NOMO-1 treated with dmso at 0.1 percent for 144 hours (cell line): ENCODE measurements around the gene RXRG.

ENCODE experiments used
- DNase-seq: peaks from one replicate; lab custom pipeline; 2025; ENCODE audit not compliant: unreplicated experiment; lab: John Stamatoyannopoulos, UW

The RXRG gene

DNA sequence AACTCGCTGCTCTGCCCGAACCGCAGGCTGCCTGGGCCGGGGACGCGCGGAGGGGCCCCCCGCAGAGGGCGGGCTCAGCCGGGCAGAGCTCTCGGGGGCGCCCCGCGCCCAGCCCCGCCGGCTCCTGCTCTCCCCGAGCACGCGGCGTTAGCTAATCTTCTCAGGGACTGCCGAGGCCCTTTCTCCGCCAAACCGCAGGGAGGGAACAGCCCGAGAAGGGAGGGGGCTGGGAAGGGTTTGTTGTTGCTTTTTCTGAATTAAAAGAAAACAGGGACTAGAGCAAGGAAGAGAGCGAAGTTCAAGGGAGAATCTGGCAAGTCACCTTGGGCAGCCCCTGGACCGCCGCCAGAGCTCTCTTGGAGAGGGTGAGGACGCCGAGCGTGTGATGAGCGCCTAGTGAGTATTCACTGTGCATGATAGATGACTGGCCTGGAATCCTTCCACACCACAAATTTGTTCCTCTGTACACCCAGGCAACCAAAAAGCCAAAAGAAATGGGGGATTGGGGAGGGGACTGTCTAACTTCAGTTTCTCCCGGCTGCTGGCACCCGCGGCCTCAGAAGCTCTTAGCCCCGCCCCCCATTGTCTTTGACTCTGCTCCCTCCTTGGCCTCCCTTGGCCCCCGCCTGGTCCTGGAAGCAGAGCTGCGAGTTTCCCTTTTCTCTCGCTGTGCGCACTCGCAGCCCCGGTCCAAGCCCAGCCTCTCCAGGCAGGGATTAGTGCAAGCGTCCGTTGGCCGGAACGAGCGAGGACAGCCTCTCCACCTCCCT is 68.7 kb downstream of the RXRG start:
- peak; percentile 44 for DNase-seq

DNA sequence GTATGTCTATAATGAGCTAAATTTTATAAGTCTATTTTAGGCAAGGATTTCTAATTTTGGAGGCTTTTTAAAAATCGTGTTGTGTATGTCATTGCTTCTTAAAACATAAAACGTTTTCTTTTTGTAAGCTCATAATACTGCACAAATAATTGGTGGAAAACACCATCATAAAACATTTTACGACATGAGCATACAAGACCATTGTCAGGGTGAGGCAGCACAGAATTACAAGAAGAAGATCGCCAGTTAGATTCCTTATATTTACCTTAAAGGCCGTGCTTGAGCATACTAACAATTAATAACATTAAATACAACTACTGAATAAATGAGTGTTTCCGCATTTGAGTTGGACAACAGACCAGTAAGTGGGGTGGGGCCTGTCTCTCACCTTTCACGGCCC is 69.3 kb downstream of the RXRG start:
- DNase-seq: no peak

DNA sequence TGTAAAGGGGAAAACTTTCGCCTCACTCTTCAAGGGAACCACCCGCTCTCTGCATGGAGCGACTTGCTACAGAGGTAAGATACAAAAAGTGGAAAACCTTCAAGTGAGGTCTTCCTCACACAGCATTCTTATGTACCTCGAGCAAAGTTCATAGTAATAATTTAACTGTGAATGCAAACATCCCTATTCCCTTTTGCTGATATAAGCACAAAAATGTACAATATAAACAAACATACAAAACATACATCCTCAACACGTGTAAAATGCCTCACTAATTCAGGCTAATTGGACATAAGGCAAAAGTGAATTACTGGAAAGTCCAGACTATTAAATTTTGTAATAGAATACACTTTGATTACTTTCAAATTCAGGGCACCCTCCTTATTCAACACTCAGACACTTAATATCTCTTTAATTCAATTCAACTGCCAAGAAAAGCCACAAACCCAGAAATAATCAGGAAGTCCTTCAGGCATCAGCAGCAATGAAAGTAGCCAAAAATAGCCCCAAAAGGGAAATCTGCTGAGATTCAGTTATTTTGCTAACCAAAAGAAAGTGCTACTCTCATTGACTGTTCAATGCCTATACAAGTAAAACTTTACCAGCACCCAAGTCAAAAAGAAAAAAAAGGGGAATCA is 73.2 kb downstream of the RXRG start:
- DNase-seq: no peak

DNA sequence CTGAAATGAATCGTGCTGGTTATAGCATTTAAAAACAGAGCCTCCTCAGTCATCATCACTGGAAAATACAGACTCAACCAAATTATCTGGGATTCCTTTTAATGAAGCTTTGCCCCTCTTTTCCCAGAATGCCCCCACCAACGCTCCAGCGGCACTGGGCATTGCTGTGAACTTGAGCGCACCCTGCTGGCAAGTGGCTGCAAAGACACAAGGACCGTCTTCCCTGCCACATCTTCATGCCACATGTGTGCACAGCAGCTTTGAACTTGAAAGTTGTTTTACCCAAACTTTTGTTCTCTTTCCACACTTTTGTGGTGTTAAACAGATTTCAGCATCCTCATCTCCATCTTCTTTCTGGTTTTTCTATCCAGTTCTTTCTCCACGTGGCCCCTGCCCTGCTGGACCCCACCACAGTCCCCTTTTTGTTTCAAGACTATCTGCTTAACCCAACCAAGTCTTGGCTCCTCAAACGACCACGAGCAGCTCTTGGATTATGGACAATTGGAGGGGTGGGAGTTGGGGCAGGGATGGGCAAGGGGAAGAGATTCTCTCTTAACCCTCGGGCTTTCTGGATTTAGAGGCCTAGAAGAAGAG is 75.6 kb downstream of the RXRG start:
- no peak for DNase-seq

DNA sequence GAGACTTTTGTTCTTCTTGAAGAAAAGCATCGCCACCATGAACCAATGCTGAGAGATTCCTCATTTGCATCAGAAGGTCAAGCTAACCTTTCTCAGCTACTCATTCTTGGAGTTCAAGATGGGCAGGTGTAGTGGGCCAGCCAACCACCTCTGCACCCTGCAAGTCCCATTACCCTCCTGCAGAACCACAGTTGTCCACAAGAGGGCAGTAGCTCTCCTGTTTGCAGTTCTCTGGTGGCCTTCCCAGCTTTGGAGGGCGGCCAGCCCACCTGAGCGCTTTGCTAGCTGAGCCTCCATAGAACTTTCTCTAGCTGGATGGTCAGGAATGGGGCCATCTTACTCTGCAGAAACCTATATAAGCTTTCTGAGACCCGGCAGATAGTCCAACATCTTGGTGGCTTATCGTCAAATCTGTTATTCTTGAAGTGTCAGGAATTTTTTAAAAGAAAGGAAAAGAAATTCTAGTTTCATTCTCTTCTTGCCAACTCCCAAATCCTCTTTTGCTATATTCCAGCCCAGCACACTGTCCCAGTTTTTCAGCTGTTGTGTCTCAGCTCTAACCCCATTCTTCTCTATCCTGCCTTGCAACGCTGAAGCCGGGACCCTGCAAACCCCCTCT is 77.4 kb downstream of the RXRG start:
- peak; percentile 17 for DNase-seq

DNA sequence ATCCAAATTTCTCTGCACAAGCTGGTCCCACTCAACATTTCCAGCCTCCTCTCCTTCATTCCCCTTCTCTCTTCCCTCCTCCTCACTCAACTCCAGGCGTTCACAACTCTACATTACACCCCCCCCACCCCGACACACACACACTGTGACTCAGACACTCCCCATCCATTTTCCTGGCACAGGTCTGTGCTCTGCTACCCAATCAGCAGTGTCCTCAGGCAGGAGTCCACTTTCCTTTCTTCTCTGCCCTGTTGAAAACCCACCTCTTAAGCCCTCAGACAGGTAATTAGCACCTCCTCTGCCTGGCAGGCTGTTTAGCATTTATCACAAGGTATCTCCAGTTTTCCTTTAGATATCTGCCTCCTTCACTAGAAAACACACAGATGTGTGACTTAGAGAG is 79.6 kb downstream of the RXRG start:
- DNase-seq: no peak

DNA sequence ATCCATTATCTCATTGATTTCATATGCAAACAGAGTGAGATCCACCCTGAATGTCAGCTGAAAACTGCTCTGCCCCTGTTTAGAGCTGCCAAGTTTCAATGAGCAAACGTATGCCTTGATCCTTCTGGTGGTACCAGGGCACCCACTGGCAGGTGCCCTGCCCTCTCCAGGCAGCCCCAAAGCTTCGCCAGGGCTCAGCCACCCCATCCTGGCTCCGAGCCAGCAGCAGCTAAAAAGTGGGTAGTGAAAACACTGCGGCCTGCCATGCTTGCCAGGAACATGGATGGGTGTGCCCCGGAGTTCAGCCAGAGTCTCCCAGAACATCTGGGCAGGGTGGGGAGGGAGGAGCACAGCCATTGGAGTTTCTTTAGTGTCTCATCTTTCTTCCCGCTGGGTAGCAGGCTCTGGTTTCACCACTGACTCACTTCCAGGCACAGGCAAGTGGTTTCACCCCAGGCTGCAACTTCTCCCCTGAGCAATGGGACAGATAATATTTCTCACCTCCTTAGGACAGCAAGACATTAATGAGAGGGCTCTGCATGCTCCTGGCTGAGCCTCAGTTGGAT is 80.3 kb downstream of the RXRG start:
- DNase-seq: no peak

DNA sequence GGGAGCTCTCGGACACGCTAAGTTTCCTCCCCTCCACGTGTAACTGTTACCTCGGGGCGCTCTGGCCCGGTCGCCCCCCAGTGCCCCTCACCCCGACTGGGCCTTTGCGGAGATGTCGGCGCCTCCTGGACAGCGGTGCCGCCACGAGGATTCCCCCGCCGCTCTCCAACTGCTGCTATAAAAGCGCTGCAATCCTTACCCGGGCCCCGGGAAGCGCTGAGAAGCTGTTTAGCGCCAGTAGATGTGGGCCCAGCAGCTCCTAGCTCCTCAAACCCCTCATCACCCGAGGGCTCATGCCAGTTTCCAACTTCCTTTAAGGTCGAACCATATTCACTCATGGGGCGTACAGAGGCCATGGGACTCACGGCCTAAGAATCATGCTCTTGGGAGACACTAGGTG is 88.0 kb downstream of the RXRG start:
- DNase-seq: no peak

DNA sequence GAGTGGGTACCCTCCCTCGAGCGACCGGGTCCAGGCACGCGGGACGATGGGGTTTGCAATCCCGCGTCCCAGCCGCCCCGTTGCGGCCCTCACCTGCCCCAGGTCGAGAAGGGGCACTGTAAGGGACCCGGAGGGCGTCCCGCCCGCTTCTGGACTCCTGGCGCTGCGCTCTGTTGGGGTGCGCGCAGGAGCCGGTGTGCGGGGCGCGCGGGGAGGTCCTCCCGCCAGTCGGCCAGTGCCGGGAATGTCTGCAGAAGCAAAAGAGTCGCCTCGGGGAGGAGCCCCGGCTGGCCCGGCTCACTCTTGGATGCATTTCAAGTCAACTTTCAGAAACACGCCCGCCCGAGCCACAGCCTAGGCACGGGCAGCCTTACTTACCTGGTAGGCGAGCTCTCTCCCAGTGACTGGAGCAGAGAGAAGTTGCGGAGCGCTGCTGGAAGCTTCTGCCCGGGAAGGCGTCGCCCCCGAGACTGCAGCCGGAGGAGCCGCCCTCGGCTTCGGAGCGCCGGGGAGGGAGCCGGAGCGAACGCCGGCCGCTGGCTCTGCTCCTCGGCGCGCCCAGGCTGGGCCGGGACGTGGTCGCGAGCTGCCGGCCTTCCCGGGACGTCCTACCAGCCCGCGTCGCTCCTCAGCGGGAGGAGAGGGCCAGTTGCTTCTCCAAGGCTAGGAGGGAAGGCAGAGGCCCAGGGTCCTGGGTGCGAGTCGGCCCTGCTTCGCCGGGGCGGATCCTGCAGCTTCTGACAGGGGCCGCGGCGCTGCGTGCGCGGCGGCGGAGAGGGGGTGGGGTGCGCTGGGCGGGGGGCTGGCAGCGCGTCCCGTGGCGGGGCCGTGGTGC is 88.7 kb downstream of the RXRG start, which contains the start of gene LMX1A:
Gene LMX1A, minus strand, starts transcription at position 739 of the 835 bp plus-strand sequence. CDS start 1,156 bp downstream, outside the sequence.
- DNase-seq: no peak

DNA sequence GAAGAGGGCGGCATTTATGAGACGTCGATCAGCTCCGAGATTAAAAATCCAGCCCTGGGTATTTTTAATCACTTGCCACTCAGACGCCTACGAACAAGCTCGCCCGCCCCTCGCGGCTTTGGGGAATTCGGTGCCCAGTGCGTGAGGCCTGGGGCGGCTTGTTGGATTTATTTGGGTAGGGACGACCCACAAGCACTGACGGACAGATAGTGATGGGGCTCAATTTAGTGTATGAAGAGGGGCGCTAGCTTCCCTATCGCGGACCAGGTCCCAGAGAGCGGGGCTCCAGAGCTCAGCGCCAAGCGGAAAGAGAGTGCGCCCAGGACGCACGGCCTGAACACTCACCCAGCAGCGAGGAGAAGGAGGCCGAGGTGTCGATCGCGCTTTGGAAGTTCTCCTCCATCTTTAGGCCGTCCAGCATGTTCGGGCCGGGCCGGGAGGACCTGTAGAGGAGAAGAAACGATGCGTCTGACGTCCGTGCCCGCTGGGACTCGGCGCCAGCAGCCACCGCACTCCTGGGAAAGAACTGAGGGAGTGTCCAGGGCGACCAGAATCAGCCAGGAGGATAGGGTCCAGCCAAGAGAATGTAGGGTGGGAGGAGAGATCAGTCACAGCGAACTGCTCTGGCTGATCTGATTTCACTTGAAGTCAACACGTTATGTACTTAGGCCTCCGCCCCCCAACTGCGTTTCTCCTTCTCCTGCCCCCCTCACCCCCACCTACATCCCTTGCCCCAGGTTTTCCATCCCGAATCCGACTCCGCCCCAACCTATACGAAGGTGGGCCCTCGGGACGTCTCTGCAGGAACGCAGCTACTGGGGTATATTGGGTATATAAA is 89.6 kb downstream of the RXRG start:
- no peak for DNase-seq

DNA sequence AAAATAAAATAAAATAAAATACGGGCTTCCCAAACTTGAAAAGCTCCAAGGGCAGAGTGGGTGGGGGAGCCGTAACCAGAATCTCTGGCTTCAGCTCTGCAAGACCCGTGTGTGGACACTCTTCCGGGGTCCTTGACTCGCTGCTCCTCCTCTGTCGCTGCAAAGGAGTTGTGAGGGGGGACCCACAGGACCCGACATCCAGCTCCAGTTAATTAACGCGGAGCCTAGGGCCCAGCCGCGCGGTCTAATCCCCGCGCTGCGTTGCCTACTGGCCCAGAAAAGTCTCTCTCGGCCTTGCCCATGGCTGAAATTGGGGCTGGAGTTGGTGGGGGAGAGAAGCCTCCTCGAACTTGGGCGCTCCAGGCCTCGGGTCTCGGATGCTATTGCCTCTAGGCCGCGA is 90.2 kb downstream of the RXRG start:
- DNase-seq: no peak

DNA sequence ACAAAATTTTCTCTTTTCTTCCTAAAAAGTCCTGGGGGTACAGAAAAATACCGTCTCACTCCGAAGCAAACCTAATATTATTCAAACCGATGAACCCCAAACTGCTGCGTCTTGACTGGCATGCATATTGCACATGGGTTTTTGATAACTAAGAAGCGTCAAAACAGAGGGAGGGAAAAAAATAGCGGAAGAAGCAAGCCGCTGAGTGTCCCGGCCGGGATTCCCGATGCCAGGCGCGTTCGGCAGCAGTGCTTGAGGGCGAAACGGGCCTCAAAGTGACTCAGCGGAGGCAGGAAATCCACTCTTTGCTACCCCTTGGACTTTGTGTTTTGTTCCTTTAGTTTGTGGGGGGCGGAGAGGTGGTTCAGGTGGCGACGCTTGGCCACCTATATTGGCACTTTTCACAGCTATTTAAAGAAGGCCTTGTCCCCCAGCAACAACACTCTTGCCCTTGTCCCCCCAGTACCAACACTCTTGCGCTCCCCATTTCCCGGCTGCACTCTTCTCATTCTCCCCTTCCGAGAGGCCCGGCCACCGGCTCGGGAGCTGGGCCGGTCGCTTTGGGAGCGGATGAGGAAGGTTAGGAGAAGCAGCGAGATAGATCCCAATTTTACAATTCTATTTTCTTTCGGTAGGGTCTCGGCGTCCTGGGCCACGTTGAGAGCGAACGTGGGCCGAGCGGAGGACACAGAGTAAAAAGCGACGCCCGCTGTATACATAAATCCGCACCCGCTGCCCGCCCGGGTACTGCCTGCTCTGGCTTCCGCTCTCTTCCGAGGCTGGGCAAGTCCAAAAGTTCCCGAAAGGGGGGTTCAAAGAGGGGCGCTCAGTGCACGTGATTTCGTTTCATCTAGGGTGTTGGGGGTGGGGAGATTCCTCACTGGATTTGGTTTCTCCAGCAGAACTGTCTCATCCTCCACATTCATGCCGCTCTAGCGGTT is 90.9 kb downstream of the RXRG start:
- no peak for DNase-seq

DNA sequence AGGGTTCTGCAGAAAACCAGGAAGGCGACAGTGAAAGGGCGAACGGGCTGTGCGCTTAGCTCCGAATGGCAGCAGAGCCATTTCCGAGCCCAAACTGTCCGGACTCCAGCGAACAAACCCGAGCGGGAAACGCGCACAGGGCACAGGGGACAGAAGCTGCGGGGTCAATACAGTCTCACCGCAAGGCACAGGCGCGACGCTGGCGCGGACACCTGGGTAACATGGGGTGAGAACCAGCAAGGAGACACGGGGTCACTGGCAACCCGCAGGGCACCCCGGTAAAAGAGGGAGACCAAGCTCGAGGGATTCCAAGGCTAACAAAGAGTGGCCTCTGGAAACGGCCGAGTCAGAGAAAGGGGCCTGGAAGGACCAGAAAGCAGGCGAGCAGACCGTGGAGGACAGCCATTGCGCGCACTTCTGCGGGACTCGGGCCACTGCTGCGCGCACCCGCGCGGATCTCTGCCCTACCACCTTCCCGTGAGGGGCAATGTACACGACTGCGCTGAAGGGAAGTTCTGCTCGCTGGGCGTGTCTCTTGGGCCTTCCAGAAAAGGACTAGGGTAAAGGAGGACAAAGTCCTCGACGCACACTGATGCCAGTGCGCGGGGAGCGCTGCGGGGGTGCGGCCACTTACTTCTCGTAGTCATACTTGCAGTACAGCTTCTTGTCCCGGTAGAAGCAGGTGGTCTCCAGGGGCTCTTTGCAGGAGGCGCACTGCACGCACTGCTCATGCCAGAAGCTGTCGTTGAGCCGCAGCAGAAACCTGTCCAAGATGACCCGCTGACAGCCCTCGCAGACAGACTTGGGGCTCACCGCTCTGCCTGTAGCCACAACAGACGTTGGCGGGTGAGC is 92.3 kb downstream of the RXRG start:
- no peak for DNase-seq

DNA sequence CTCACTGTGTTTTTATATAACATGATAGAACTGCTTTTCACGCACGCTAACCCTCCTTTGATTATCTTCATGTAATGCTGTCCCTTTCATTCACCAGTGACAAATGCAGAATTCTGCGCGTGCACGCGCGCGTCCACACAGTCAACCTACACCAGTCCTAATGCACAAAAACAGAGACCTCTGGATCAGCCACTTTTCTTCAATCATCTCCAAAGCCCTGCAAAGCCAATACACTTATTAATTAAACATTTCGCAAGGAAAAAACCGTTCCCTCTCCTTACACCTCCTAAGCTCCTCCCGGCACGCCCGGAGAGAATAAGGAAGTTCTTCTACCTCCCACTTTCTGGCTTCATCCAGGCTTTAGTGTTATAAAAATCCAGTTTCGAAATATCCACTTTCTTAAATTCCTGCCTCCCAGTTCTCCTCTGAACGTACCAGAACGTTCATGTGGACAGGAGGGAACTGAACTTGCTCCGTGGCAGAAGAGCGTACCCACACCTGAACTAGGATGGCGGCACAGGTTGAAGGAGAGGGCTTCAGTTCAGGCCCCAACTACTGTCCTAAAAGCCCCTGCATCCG is 93.0 kb downstream of the RXRG start:
- no peak for DNase-seq
